Suprapubic skin (tissue), 3 donors: Measurements from ENCODE around the gene PRCP.

Experiments
- POLR2A ChIP-seq, 2 donors: fragments of 450-650 bp; IDR thresholded peaks; one replicate each; pipeline ENCODE4 v1.6.1; 2017; ENCODE audit warnings: antibody characterized with exemption in 2 of 2, mild to moderate bottlenecking in 2 of 2, moderate library complexity in 2 of 2
- TF ChIP-seq, protein P1 (sequence below), 2 donors: fragments of 200-600 bp in 1 of 2; fragments of 450-650 bp in 1 of 2; sonication (generic) in 1 of 2; IDR thresholded peaks; one replicate each; pipeline ENCODE4 v1.5.1; 2016 to 2019; ENCODE audit warnings: antibody characterized with exemption in 2 of 2, mild to moderate bottlenecking in 1 of 2, moderate library complexity in 1 of 2

DNA sequence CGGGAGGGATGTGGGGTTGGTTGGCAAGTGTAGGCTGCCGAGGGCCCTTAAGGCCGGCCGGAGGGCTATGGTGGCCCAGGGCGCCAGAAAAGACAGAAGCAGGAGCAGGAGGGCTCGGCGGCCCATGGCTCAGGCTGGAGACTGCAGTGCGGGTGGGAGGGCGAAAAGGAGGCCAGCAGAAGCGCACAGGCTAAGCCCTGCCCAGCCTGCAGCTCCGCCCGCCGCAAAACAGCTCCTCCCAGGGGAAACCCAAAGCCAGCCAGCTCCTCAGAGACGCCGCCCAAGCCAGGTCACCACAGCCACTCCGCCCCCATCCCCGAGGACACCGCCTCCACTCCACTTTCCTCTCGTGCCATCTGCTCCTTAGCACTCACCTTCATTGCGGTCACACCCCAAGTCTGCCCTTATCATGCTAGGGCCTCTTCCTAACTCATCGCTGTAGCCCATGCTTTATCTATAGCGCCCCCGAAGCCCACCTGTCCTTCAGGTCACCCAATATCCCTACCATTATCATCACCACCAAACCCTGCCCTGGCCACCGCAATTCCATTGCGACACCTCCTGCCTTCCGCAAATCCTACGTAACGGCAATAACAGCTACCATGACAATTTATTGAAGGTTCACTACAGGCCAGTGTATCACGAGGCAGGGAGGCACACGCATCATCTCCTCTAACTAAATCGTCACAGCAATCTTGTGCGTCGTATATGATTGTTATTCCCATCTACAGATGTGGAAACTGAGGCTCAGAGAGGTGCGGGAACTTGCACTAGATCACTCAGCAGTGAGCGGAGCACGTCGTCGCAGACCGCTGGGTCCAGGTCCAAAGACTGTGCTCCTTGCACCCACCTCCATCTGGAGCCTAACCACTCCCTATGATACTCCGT, at the start of gene PRCP:
- TF ChIP-seq POLR2A (IDR thresholded peaks at IDR 0.05): peak; percentile 42 to 55
- TF ChIP-seq, protein P1, sequence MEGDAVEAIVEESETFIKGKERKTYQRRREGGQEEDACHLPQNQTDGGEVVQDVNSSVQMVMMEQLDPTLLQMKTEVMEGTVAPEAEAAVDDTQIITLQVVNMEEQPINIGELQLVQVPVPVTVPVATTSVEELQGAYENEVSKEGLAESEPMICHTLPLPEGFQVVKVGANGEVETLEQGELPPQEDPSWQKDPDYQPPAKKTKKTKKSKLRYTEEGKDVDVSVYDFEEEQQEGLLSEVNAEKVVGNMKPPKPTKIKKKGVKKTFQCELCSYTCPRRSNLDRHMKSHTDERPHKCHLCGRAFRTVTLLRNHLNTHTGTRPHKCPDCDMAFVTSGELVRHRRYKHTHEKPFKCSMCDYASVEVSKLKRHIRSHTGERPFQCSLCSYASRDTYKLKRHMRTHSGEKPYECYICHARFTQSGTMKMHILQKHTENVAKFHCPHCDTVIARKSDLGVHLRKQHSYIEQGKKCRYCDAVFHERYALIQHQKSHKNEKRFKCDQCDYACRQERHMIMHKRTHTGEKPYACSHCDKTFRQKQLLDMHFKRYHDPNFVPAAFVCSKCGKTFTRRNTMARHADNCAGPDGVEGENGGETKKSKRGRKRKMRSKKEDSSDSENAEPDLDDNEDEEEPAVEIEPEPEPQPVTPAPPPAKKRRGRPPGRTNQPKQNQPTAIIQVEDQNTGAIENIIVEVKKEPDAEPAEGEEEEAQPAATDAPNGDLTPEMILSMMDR (IDR thresholded peaks at IDR 0.05): no peak
